HG02943 (cell line): ENCODE results near the gene OGFOD3.
"Not testable (repeated sequence)": the region's sequence is repeated elsewhere in the genome, so short reads cannot be mapped to it uniquely, and the experiment has no call there.

ENCODE experiments used
- ATAC-seq: cut with Tn5 transposase; IDR thresholded peaks from one replicate; pipeline ENCODE4 v1.9.1; 2021; ENCODE audit warnings: mild to moderate bottlenecking, low read depth, moderate library complexity; ENCODE audit not compliant: unreplicated experiment

Gene OGFOD3

DNA sequence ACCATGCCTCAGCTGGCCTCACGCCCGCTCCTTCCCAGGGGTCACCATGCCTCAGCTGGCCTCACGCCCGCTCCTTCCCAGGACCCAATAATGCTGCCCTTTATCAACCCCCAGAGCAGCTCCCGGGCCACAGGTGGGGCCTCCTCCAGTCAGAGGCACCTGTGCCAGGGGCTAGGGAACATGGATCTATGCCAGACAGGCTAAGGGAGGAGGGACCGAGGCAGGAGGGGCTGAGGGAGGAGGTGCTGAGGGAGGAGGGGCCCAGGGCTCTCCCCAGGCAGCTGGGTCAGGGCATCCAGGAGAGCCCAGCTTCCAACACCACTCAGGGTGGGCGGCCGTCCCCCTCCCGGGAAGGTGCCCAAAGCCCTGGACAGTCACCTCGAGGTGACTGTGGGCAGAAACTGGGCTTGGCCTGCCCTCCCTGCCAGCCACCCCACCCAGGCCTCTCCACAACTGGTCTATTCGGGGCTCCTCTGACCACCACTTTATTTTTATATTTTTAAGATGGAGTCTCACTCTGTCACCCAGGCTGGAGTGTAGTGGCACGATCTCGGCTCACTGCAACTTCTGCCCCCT is 27.4 kb downstream of the OGFOD3 start:
- no peak for ATAC-seq

DNA sequence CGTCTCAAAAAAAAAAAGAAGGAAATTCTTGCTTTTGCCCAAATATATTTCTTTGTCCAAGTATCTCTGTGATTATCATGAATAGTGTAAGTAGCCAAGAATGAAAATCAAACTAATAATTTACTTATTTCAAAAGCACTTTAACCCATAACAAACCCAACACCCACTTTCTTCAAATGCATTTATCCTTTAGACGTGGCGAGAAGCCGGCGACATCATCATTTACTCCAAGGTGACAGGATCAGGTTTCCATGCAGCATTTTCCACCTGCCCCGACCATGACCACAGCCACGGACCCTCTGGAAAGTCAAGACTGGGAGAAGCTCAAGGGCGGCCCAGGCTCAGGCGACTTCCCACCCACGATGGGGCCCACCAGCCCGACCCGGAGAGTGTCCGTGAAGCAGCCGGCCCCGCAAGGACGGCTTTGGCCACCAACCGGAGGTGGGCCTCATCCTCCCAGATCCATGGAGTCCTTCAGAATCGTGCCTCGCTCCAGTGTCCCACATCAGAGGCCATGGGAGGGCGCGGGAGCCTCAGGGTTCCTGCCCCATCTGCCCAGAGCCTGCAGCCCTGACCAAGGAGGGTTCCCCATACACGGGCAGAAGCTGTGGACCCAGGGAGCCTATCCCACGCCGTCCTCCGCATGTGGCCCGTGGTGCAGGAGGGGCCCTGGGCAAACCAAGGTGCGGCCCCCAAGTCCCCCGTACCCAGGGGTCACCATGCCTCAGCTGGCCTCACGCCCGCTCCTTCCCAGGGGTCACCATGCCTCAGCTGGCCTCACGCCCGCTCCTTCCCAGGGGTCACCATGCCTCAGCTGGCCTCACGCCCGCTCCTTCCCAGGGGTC is 28.1 kb downstream of the OGFOD3 start:
- ATAC-seq, result no peak

DNA sequence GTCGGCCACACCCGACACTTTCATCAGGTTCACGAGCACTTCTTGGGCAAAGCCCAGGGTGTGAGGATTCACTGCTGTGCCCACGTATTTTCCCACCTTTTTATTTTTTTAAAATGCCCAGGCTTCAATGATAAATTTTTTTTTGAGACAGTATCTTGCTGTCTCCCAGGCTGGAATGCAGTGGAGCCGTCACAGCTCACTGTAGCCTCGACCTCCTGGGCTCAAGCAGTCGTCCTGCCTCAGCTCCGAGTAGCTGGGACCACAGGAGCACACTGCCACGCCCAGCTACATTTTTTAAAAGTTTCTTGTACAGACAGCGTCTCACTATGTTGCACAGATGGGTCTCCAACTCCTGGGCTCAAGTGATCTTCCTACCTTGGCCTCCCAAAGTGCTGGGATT is 29.0 kb downstream of the OGFOD3 start:
- no peak for ATAC-seq

DNA sequence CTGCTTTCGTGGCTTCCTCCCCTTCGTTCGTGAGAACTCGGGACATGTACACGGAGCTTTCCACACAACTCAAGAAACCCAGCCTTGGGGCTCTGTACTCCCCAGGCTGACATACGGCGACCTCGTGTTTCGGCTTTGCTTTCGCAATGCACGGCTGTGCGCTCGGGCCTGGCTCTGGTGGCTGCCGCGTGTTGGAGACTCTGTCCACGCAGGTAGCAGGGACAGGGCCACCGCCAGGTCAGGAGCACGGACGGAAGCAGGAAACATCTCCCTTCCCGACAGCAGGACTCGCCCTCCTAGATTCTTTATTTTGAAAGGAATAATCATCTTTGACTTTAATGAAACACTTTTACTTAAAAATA is 29.5 kb downstream of the OGFOD3 start:
- ATAC-seq, result no peak

DNA sequence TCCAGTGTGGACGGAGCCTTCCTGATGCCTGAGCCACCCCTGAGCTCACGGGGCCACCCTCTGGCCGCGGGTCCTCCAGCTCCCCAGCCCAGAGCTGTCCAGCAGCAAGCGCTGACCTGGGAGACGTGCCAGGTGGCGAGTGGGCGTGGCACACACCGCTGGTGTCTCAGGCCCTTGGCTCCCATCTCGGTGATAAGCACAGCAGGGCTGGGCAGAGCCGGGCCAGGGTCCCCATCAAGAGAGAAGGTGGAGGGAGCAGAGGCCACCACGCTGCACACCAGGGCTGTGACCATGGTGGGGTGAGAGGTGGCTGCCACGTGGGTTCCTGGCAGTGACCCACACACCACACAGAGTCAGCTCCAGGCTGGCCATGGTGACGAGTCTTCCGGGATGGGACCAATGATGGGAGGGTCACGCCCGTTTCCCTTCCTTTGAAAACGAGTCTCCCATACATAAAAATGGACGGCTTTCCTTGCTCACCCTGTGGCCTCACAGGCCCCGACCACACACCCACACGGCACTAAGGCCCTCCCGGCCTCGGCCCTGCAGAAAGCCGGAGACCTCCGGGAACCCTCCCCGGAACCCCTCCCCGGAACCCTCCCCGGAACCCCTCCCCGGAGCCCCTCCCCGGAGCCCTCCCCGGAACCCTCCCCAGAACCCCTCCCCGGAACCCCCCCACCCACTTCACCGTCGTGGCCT is 30.0 kb downstream of the OGFOD3 start:
- no peak for ATAC-seq

DNA sequence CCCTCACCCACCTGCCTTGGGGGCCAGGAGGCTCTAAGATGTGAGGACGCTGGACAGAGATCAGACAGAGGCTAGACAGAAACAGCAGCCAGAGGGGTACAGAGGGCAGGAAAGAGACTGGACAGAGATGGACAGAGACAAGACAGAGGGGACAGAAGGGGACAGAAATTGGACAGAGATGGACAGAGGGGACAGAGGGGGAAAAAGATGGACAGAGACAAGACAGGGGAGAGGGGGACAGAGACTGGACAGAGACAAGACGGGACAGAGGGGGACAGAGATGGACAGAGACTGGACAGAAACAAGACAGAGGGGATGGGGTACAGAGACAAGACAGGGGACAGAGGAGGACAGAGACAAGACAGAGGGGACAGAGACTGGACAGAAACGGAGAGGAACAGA is 30.7 kb downstream of the OGFOD3 start:
- ATAC-seq, result no peak

DNA sequence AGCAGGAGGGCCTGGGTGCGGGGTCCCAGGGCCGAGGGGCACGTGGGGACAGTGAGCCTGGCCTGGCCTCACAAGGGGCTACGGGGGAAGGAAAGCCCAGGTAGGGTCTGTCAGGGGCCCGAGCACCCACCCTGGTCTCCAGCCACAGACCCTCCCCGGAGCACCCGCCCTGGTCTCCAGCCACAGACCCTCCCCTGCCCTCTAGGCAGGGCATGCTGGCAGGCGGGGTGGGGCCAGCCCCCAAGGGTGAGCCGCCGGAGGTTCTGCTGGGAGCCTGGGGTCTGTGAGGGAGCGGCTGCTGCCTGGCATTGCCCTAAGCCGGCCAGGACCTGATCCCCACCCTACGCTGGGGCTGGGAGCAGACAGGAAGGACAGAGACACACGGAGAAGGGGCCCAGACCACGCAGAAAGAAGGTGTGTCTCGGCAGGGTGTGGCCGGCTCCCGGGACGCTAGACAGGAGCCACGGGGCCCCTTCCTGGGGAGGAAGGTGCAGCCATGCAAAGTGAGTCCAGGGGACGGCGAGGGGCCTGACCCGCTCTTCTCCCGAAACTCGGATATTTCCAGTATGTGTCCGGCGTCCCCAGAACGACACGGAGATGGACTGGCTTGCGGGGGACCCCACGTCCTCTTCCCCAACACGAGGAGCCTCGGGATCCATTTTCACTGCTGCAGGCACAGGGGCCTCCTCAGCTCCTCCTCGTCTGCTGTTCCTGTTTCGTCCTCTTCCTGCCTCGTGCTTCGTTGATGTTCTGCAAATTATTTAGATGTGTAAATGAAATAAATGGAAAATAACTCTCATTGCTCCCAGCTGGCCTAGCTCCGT is 31.3 kb downstream of the OGFOD3 start:
- ATAC-seq, result no peak

DNA sequence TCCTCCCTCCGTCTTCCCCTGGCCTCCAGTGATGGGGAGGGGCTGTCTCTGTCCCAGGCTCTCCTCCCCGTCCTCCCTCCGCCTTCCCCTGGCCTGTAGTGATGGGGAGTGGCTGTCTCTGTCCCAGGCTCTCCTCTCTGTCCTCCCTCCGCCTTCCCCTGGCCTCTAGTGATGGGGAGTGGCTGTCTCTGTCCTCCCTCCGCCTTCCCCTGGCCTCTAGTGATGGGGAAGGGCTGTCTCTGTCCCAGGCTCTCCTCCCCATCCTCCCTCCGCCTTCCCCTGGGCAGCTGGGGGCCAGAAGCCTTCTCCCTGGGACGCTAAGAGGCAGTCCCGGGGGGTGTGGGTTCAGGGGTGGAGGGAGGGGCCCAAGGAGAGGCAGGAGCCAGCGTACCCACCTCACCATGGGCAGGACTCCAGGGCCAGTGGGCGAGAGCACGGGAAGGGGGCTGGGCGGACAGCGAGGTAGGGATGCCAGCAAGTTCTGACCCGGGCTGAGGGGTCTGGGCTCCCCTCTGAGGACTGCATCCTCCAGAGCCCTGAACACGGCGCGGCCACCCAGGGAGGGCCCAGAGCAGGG is 32.0 kb downstream of the OGFOD3 start:
- no peak for ATAC-seq

DNA sequence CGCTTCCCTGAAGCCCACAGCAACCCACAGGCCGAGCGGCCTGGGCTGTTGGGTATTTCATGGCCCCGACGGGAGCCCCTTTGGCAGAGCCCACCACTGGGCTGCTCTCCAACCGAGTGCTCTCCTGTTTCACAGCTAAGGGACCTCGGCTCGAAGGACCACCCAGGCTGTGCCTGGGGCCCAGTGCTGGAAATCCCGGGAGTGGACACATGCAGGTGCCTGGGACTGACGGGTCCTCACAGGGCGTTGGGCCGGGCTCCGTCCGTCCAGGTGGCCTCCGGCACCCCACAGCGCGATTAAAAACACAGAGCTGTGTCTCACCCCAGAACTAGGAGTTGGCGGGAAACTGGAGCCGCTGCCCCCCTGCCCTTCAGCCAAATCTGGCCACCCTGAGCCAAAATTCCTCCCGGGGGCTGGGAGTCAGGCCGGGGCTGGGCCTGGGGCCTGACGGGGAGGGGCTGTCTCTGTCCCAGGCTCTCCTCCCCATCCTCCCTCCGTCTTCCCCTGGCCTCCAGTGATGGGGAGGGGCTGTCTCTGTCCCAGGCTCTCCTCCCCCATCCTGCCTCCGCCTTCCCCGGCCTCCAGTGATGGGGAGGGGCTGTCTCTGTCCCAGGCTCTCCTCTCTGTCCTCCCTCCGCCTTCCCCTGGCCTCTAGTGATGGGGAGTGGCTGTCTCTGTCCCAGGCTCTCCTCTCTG is 32.7 kb downstream of the OGFOD3 start:
- no peak for ATAC-seq

DNA sequence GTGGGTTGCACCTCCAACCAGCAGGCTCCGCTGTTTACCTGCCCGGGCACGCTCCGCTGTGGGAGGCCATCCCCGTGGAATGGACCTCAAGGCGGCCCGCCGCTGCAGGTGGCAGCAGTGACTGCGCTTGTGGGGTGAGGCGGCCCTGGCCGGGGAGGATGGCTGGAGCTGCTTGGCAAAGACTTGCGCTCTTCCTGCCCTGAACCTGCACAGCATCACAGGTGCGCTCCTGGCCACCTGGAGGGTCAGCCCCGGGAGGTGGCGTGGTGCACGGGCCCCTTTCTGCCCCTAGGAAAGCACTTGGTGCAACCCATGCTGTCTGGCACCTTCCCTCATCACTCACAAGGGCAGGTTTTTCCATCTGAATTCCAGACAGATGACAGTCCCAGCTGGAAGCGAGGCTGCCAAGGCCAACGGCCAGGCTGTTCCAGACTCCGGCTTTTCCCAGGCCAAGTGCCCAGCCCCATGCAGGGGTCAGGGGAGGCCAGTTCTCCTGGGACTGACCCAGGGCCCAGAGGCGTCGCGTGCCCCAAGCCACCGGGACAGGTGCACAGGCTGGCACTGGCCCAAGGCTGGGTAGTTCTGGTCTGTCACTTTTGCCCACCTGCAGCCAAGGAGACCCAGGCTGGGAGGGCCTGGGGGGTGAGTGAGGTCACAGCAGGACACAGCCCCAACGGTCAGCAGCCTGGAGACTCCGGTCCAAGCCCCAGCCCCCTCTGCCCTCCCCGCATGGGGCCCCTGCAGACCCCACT is 33.5 kb downstream of the OGFOD3 start:
- no peak for ATAC-seq

DNA sequence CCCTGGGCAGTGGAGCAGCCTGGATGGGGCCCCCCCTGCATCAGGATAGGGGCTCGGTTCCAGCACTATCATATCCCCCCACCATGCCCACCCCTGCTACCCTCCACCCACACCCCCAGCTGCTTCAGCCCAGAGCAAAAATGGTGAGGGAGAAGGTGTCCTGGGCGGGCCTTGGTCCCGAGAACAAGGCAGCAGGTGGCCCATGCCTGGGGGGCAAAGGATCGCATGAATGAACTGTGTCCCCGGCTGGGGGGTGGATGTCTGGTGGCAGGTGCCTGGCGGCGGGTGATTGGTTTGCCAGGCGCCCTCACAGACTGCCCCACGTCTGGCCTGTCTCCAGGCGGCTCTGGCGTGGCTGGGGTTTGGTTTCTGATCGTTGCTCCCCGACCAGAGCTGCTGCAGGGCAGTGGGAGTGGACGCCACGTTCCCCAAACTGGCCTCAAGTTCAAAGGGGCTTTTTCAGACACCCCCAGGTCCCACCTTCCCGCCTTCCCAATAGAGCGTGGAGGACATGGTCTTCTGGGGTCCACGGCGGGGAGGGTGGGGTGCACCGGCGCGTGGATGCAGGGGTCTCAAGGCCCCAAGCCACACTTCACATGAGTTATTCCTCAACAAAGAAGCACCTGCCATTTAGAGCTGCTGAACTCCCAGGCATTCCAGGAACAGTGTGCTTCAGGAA is 34.2 kb downstream of the OGFOD3 start:
- no peak for ATAC-seq

DNA sequence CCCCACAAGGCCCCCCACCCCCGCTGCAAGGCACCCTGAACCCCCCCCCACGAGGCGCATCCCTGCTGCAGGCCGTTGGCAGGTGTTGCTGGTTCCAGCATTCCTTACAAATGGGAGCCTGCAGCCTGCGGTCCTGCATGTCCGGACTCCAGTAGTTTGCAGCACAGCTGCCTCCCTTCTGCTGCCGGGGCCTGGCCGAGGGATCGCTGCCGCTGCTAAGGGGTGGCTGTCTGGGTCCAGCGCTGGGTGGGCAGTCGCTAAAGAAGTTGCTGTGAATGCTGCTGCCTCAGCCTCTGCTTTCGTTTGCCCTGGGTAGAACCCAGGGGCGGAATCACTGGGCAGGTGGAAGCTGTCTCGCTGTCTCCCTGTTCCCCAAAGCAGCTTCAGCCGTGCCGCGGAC is 35.0 kb downstream of the OGFOD3 start:
- ATAC-seq, result no peak

DNA sequence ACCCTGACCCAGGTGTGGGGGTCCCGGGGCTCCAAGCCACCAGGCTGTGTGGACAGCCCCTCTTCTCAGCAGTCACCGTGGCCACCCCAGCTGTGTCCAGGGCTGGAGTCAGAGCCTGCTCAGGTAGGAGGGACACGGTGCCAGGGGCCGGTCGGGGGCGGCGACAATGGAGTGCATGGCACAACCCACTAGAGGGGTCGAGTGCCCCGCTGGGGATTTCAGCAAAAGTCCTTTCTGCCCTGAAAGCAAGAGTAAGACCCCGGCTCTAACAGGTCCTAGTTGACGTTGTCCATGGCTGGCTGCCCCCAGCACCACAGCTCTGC is 35.5 kb downstream of the OGFOD3 start:
- ATAC-seq, result no peak

DNA sequence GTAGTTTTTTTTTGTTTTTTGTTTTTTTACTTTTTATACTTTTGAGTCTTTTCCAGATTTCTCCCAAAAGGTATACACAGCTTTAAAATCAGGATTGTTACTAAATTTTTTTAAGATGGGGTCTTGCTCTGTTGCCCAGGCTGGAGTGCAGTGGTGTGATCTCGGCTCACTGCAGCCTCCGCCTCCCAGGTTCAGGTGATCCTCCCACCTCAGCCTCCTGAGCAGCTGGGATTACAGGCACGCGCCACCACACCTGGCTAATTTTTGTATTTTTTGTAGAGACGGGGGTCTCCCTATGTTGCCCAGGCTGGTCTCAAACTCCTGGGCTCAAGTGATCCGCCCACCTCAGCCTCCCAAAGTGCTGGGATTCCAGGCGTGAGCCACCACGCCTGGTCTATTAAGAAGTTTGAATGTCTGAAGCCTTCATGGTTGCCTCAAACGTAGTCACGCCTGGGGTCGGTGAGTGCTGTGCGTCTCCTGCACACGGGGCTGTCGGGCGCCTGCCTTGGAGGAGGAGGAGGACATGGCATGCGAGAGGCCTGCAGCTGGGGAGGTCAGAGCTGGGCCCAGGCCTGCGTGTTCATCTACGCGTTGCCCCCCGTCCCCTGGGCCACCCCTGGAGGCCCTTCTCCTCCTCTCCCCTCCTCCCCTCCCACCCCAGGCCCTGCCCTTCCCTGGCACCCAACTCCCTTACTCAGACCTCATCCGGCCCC is 36.0 kb downstream of the OGFOD3 start:
- not testable (repeated sequence) for ATAC-seq

DNA sequence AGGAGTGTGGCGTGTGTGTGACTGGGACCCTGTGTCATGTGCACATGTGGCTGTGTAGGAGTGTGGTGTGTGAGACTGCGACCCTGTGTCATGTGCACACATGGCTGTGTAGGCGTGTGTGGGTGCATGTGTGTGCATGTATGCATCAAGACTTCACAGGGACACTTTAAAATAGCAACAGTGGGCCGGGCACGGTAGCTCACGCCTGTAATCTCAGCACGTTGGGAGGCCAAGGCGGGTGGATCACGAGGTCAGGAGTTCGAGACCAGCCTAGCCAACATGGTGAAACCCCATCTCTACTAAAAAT is 36.7 kb downstream of the OGFOD3 start:
- ATAC-seq, result not testable (repeated sequence)

DNA sequence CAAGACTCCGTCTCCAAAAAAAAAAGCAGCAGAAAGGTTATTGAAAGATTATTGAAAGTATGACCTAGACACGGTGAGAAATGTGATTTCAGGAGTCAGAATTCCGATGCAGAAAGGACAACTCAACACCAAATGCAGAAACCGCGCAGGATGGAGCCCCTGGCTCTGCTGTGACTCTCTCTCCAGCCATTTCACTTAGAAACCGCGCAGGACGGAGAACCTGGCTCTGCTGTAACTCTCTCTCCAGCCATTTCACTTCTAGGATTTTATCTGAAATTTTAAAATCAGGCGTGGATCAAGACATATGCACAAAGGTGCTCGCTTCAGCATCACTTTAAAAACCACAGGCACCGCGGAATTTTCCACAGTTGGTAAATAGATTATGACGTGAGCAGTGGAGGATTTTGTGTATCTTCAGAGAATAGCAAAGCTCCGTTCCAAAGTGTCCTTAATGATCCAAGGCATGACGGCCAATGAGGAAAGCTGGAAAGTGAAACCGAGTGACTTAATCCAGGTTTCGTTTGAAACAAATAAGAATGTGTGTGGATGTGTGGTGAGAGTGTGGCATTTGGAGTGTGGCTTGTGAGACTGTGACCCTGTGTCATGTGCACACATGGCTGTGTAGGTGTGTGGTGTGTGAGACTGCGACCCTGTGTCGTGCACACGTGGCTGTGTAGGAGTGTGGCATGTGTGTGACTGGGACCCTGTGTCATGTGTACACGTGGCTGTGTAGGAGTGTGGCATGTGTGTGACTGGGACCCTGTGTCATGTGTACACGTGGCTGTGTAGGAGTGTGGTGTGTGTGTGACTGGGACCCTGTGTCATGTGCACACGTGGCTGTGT is 37.3 kb downstream of the OGFOD3 start:
- ATAC-seq, result no peak

DNA sequence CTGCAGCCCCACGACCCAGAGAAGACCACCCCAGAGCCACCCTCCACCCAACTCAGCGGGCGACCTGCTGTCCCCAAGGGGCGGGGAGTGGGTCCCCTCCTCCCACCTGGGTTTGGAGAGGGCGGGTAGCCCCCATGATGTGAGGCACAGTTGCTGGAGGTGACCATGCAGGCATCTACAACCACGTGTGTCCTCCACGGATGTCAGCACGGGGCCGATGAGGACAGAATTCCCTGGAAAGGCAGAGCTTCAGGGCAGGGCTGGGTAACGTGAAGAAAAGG is 39.7 kb downstream of the OGFOD3 start:
- no peak for ATAC-seq
